NCI-H1105 (cell line): ENCODE data around the gene MEIKIN.

ENCODE experiments used
- DNase-seq: peaks from one replicate; lab custom pipeline; 2025; lab: John Stamatoyannopoulos, UW

Gene MEIKIN

GRCh38 chr5:131945551-131946168, at the start of gene MEIKIN:
Gene MEIKIN, minus strand, starts transcription at chr5:131945663. Its CDS starts 158 bp downstream, at chr5:131945505.
- DNase-seq: no peak

GRCh38 chr5:131994533-131995226, 49.2 kb upstream of the MEIKIN start:
- no peak for DNase-seq

- no peak for DNase-seq
These were observed 48.6 kb upstream of the MEIKIN start for GRCh38 chr5:131994090-131994489.

GRCh38 chr5:131993676-131994075, 48.2 kb upstream of the MEIKIN start:
- no peak for DNase-seq

GRCh38 chr5:131992370-131992769, 46.9 kb upstream of the MEIKIN start:
- DNase-seq: no peak

- DNase-seq: no peak
These were observed 46.3 kb upstream of the MEIKIN start for GRCh38 chr5:131991593-131992324.

- no peak for DNase-seq
These were observed 45.3 kb upstream of the MEIKIN start for GRCh38 chr5:131990716-131991115.

- no peak for DNase-seq
These were observed 43.1 kb upstream of the MEIKIN start for GRCh38 chr5:131988601-131989000.

GRCh38 chr5:131987251-131987650, 41.8 kb upstream of the MEIKIN start:
- DNase-seq: no peak

- DNase-seq: no peak
These were observed 40.9 kb upstream of the MEIKIN start for GRCh38 chr5:131986161-131986912.

- DNase-seq: no peak
These were observed 39.6 kb upstream of the MEIKIN start for GRCh38 chr5:131984956-131985665.

GRCh38 chr5:131983244-131983771, 37.8 kb upstream of the MEIKIN start:
- DNase-seq: no peak

- no peak for DNase-seq
These were observed 36.1 kb upstream of the MEIKIN start for GRCh38 chr5:131981516-131981915.

GRCh38 chr5:131980696-131981095, 35.2 kb upstream of the MEIKIN start:
- DNase-seq: no peak

- no peak for DNase-seq
These were observed 34.4 kb upstream of the MEIKIN start for GRCh38 chr5:131979816-131980215.

- DNase-seq: no peak
These were observed 31.7 kb upstream of the MEIKIN start for GRCh38 chr5:131977212-131977604.

- DNase-seq: no peak
These were observed 31.1 kb upstream of the MEIKIN start for GRCh38 chr5:131976414-131977211.

- DNase-seq: no peak
These were observed 29.7 kb upstream of the MEIKIN start for GRCh38 chr5:131974956-131975726.

GRCh38 chr5:131974622-131974955, 29.1 kb upstream of the MEIKIN start:
- DNase-seq: no peak

- DNase-seq: no peak
These were observed 28.6 kb upstream of the MEIKIN start for GRCh38 chr5:131974016-131974415.
